H1 (cell line): Measurements from ENCODE around the gene CCDC92B. TPM values are rescaled to one million over a fixed set of nuclear protein-coding genes. Genes with fewer than 3 reads are reported as not detected.

Experiments
- CEBPB ChIP-seq: IDR thresholded peaks from 2 replicates; pipeline ENCODE4 v1.6.1; 2012; ENCODE audit warnings: low read depth, low read length
- CTBP2 ChIP-seq: IDR thresholded peaks from 2 replicates; pipeline ENCODE4 v1.7.0; 2011; ENCODE audit warnings: borderline replicate concordance, mild to moderate bottlenecking, moderate library complexity, mixed read lengths, low read length; ENCODE audit not compliant: insufficient read depth, insufficient read length
- FOSL1 ChIP-seq: IDR thresholded peaks from 2 replicates; pipeline ENCODE4 v1.6.1; 2011; ENCODE audit warnings: mild to moderate bottlenecking, low read depth, low read length, moderate library complexity; ENCODE audit not compliant: insufficient read depth
- GABPA ChIP-seq: IDR thresholded peaks from 2 replicates; pipeline ENCODE4 v1.6.1; 2011; ENCODE audit warnings: mild to moderate bottlenecking, low read length, moderate library complexity, borderline replicate concordance; ENCODE audit not compliant: insufficient read depth
- JUND ChIP-seq: IDR thresholded peaks from 2 replicates; pipeline ENCODE4 v1.6.1; 2011; ENCODE audit warnings: mild to moderate bottlenecking, improper control_type of control experiment, low read length
- KDM4A ChIP-seq: IDR thresholded peaks from one replicate; pipeline ENCODE4 v1.7.1; 2012; ENCODE audit warnings: low read depth, mild to moderate bottlenecking, moderate library complexity, low read length, inconsistent platforms; ENCODE audit not compliant: severe bottlenecking
- POU5F1 ChIP-seq: IDR thresholded peaks from 2 replicates; pipeline ENCODE4 v1.6.1; 2011; ENCODE audit warnings: low read depth, mild to moderate bottlenecking, low read length, moderate library complexity
- RBBP5 ChIP-seq: IDR thresholded peaks from 2 replicates; pipeline ENCODE4 v1.7.1; 2012; ENCODE audit warnings: low read depth, mild to moderate bottlenecking, inconsistent platforms, low read length, moderate library complexity, borderline replicate concordance
- SAP30 ChIP-seq: fragments of 300-600 bp; sonication (generic); IDR thresholded peaks from 2 replicates; pipeline ENCODE4 v1.7.1; 2012; ENCODE audit warnings: low read length, moderate library complexity, mild to moderate bottlenecking, inconsistent platforms; ENCODE audit not compliant: insufficient read depth, insufficient replicate concordance
- SP4 ChIP-seq: IDR thresholded peaks from 2 replicates; pipeline ENCODE4 v1.6.1; 2012; ENCODE audit warnings: low read length, inconsistent platforms
- TAF1 ChIP-seq: IDR thresholded peaks from 2 replicates; pipeline ENCODE4 v1.6.1; 2011; ENCODE audit warnings: mild to moderate bottlenecking, low read depth, low read length
- YY1 ChIP-seq: IDR thresholded peaks from 2 replicates; pipeline ENCODE4 v1.6.1; 2011; ENCODE audit warnings: low read depth, mild to moderate bottlenecking, low read length
- polyA plus RNA-seq, 7 experiments: library from polyadenylated mRNA; depleted of rRNA in 3 of 7; stranded (reverse) in 5 of 7; unstranded in 2 of 7; fragments of >200 nt in 5 of 7; fragments of 200-250 nt in 2 of 7; gene quantifications; 1 replicate in 5 of 7; 2 replicates in 1 of 7; 4 replicates in 1 of 7; pipeline versions ENCODE4 v1.2.1 to v1.2.3, GENCODE V29; 2011 to 2013; ENCODE audit warnings: missing spikeins in 2 of 7, mixed read lengths in 2 of 7
- total RNA-seq: library from RNA; stranded (reverse); fragmentation: NEBNext Ultra II Directional; extraction: Animal tissue kit (Norgen Biotek cat#: 25700); gene quantifications from 2 replicates; pipeline ENCODE4 v1.2.1, GENCODE V29; 2021
- TF ChIP-seq, protein P1 (sequence below), 3 experiments: IDR thresholded peaks; 1 replicate in 2 of 3; 2 replicates in 1 of 3; pipeline versions ENCODE4 v1.5.1 to v1.6.1; 2011; ENCODE audit warnings: low read length in 3 of 3, mild to moderate bottlenecking in 3 of 3, inconsistent platforms in 2 of 3, low read depth in 1 of 3, moderate library complexity in 1 of 3; ENCODE audit not compliant: insufficient read depth in 1 of 3; ENCODE audit errors: control extremely low read depth in 1 of 3

The CCDC92B gene
- total and polyA plus RNA-seq, 2 of the 8 experiments (the other 6 are each of a cell fraction or from before 2014, with no cell fraction given) = 5.5 to 12.1 TPM

DNA sequence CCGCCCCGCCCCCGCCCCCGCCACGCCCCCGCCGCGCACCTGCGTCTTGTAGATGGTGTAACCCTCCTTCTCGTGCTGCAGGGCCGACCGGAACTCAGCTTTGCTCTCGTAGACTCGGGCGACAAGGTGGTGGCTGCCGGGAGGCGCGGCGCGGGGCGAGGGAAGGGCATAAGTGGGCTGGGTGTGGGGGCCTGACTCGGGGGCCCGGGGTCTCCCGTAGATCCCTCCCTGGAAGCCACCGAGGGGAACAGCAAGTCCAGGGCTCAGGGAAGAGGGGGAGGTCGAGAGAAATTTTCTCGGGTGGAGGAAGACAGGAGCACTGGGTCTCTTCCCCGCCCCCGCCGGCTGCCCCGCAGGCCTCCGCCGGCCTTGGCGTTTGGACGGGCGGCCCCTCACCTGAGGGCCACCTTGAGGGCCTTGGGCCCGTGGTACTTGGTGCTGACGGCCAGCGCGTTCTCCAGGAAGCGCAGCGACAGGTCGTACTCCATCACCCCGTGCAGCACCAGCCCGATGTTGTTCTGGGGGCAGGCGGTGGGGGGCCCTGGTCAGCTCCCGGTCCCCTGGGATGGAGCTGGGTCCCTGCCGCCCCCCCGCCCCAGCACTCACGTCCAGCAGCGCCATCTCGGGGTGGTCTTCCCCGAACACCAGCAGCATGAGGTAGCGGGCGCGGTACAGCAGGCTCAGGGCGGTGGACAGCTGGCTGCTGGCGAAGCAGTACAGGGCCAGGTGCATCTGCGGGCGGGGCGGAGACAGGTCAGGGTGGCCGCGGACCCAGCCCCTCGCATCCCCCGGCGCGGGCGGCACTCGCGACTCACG lies 57.3 kb downstream of the CCDC92B start (continued):
- TF ChIP-seq, protein P1, sequence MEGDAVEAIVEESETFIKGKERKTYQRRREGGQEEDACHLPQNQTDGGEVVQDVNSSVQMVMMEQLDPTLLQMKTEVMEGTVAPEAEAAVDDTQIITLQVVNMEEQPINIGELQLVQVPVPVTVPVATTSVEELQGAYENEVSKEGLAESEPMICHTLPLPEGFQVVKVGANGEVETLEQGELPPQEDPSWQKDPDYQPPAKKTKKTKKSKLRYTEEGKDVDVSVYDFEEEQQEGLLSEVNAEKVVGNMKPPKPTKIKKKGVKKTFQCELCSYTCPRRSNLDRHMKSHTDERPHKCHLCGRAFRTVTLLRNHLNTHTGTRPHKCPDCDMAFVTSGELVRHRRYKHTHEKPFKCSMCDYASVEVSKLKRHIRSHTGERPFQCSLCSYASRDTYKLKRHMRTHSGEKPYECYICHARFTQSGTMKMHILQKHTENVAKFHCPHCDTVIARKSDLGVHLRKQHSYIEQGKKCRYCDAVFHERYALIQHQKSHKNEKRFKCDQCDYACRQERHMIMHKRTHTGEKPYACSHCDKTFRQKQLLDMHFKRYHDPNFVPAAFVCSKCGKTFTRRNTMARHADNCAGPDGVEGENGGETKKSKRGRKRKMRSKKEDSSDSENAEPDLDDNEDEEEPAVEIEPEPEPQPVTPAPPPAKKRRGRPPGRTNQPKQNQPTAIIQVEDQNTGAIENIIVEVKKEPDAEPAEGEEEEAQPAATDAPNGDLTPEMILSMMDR (IDR thresholded peaks at IDR 0.05; ENCODE audit: control extremely low read depth in 1 of 3, insufficient read depth in 1 of 3, low read depth in 1 of 3, low read length in 3 of 3) = no peak
- no peak for TF ChIP-seq SP4
- no peak for TF ChIP-seq CEBPB
- TF ChIP-seq GABPA = no peak
- TF ChIP-seq KDM4A = no peak
- no peak for TF ChIP-seq CTBP2
- TF ChIP-seq JUND = no peak
- TF ChIP-seq TAF1 = no peak
- TF ChIP-seq YY1 = no peak
- TF ChIP-seq POU5F1 = no peak
- TF ChIP-seq RBBP5 = no peak
- TF ChIP-seq SAP30 = no peak
- TF ChIP-seq FOSL1 = no peak
